HG02981 (cell line): ENCODE measurements around the gene PRPSAP1.
A peak's percentile ranks its signal among the peaks of the same experiment; 100 is the strongest.

Source experiments
- ATAC-seq: cut with Tn5 transposase; IDR thresholded peaks from one replicate; pipeline ENCODE4 v1.9.1; 2021; ENCODE audit warnings: mild to moderate bottlenecking, moderate library complexity; ENCODE audit not compliant: unreplicated experiment

PRPSAP1 gene

DNA sequence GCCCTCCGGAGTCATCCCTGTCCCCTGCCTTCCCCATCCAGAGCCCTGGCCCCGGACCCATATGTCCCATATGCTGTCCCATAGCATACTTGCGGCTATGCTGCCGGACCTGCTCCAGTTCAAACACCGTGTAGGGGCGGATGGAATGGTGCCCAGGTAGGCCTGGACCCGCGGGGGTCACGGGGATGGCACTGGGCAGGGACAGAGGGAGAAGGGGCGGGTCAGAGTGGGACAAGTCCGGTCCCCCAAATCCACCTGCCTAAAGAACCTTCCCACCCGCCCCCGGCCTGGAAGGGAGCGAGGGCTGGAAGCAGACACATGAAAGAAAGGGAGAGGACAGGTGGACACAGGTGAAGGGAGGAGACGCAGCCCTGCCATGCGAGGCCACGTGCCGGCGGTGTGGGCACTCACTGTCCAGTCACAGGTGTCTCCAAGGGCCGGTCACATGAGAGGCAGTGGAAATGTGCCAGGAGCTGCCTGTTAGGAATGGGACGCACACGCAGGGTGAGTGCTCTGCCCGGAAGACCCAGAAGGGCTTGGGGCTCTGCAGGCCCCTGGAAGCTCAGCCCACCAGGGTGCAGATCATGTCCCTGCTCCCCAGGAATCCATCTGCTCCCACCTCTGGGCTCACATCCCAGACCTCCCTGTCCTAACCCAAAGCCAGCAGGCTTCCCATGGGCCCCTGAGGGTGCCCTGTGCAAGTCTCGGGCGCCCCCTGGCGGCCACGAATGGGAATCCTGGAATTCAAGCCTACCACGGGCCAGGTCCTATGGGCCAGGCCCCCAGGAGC is 74.6 kb downstream of the PRPSAP1 start:
- ATAC-seq = no peak

DNA sequence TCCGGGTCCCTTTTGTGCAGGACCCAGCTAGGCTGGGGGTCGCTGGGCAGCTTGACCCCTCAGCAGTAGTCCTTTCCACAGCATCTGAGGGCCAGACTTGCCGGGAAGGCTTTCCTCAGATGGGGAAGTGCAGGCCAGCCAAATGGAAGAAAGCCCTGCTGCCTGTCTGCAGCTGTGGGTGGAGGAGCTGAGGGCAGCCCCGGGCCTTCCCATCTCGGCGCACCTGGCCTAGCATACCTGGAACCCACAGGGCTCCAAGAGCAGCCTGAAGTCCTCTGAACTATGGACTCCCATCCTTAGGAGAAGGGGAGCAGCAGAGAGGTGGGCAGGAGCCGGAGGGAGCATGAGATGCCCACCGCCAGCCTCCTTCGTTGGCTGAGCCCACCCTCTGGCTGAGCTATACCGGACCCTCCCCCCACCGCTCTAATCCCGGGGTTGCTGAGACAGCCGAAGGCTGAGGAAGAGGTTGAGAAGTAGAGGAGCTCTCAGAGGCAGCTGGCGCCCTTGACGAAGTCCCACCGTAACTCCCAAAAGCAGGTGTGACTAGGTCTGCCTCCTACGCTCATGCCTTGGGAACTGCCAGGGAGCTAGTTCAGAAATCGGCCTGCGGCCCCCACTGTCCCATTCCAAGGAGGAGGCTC is 75.3 kb downstream of the PRPSAP1 start:
- no peak for ATAC-seq

DNA sequence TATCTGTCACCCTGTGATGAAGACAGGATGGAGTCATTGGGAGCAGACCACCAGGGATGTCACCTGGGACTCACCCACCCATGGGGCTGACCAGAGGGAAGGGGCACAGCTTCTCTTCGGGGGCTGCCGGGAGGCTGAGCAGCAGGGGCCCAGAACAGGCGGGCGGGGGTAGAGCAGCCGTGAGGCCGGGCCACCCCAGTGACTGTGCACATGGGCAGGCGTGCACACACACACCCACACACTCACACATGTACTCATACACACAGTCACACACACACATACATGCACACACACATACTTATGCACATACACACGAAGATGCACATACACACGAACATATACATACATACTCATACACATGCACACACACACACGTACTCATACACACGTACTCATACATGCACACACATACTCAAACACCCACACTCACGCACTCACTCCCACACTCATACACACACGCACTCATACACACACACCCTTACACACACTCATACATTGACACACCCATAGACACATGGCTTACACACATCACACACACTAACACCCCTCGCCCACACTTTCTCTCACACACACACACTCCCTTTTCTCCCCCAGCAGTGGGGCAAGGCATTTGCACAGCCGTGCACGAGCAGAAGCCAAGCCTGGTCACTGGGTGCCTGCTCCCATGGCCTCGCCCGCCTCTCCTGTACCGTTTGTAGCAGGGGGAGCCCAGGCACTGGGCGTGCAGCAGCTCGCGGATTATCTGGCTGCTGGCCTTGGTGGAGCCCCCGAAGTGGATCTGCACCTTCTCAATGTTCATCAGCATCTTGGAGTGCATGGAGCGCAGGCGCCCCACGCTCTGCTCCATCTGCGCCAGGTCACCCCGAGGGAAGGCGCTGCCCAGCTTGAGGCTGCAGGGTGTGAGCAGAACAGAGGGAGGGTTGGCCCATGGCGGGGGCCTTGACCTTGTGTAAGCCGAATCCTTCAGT is 76.1 kb downstream of the PRPSAP1 start:
- no peak for ATAC-seq

DNA sequence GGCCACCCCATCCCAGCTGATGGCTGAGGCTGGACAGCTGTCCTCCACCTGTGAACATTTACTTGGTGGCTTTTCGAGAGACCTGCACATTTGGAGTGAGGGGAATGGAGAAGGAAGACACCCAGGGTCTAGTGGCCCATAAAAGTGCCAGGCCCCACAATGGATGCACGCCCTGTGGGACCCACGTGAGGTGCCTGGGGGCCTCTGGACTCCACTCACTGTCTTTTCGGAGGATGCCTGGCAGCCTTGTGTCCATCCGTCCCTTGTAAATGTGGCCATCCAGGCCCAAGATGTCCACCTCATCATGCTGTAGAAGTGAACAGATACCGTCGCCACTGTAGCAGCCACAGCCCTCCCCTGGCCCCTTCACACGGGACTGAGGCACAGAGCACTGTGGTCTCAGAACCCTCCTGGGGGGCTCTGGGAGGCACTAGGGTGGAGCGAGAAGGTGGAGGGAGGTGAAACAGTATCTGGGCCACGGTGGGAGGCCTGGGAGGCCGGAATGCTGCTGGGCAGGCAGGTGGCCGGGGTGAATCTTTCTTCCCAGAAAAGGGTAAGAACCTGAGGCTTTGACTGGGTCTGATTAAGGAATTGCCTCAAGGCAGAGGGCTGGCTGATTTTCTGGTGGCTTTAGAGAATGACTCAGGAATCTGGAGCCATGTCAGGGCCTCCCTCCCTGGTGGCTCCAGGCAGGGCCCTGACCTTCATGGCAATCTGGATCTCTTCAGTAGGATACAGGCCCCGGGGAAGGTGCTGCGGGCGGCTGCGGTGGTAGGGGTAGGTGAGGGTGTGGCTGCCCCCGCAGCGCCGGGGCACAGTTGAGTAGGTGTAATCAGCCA is 77.0 kb downstream of the PRPSAP1 start:
- no peak for ATAC-seq

DNA sequence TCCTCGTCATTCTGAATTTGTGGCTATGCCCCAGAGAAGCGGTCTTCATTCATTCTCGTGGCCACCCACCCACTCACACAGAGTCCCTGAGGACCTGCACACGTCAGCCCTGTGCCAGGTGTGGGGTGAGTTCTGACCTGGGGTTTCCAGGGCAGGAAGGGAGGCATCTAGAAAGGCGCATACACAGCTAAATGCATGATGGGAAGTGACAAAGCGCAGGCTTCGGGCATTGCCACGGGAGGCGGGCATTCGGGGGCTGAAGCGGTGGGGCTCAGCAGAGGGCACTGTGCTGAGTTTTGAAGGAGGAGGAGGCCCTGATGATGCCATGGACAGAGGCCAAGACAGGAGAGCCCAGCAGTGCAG is 77.7 kb downstream of the PRPSAP1 start:
- ATAC-seq = no peak

DNA sequence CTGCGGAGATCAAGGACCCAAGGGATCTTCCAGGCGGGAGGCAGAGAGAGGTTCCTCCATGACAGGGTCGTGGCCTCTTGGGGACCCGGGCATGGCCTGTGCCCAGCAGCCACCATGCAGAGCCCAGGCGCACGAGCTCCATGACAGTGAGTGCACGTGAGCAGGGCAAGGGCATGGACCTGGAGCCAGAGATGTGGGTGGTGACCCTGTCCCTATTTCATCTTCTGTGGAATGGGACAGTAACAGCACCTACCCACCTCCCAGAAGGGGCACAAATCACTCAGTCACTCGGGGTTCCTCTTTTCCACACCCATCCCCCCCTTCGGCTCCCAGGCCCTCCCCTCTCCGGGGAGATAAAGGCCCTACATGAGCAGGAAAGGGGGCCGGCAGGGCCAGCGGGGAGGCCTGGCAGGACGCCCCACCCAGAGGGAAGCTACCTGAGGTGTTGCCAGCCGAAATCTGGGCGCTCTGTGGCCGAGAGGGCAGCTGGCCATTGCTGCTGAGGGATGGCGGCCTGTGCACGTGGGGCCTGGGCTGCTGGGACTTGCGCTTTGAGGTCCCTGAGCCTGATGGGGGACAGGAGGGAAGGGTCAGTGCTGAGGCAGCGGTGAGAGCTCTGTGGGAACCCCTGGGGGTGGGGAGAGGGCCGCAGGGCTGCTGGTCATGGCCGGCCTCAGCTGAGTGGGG is 78.2 kb downstream of the PRPSAP1 start:
- ATAC-seq = no peak

- ATAC-seq = no peak
Measured at GRCh38 chr17:76274112-76274956, 79.4 kb downstream of the PRPSAP1 start.

DNA sequence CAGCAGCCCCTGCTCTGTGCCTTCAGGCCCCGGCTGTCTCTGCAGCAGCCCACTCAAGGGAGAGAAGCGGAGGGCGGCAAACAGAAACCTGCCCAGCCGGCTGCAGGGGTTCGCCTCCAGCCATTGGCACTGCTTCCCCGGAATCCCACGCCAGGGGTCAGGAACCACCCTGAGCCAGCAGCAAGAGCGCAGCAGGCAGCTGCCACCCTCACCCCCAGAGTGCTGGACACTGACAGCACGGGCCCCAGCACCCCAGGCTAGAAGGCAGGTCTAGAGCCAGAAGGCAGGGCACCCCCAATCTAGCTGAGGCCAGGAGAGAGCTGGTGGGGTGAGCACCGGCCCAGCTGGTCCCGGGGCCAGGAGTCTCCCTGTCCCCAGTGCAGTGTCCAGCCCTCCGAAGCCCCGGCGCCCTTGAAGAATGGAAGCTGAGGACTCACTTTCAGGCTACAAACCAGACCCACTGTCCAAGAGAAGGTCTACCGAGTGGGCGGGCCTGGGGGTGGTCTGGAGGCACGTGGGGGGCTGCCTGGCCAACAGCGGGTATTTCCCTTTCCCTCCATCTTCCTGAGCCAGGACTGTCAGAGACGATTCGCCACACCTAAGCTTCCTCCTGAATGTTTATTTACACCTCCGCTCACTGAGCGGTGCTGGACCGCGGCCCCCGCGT is 80.1 kb downstream of the PRPSAP1 start:
- no peak for ATAC-seq

DNA sequence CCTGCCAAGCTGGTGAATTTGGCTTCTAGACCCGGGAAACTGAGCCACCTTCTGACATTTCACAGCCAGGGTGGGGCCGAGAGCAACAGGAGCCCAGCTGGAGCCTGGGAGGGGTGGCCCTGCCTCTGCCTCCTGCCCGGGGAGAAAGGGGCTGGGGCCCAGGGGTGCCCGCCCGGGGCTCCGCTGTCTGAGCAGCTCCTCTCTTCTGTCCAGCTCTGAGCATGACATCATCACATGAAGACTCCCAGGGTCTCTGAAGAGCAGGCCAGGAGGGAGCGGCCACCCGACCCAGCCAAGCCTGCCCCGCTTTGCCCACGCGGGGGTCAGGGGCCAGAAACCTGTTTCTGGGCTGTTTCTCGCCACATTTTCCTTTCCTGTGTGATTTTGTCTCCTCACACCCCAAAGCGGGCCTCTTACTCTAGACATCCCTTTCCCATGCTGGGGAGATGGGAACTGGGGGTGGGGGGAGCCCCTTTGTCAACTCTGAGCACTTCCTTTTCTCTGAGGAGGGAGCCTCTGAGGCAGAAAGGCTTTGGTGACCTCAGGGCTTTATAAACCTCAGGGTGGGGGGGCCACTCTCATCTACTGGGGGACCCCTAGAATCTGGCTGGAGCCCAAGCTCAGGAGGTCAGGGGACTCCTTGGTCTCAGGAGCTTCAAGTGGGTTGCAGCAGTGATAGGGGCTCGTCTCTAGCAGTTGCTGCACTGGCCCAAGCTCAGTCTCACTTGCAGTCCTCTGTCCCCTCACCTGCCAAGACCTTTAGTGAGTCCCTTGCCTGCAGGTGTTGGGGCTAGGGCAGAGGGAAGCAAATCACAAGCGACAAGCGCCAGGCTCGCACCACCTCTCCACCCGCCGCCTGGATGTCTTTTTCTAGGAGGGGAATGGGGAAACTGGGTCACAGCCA is 80.9 kb downstream of the PRPSAP1 start:
- peak; percentile 11 for ATAC-seq

DNA sequence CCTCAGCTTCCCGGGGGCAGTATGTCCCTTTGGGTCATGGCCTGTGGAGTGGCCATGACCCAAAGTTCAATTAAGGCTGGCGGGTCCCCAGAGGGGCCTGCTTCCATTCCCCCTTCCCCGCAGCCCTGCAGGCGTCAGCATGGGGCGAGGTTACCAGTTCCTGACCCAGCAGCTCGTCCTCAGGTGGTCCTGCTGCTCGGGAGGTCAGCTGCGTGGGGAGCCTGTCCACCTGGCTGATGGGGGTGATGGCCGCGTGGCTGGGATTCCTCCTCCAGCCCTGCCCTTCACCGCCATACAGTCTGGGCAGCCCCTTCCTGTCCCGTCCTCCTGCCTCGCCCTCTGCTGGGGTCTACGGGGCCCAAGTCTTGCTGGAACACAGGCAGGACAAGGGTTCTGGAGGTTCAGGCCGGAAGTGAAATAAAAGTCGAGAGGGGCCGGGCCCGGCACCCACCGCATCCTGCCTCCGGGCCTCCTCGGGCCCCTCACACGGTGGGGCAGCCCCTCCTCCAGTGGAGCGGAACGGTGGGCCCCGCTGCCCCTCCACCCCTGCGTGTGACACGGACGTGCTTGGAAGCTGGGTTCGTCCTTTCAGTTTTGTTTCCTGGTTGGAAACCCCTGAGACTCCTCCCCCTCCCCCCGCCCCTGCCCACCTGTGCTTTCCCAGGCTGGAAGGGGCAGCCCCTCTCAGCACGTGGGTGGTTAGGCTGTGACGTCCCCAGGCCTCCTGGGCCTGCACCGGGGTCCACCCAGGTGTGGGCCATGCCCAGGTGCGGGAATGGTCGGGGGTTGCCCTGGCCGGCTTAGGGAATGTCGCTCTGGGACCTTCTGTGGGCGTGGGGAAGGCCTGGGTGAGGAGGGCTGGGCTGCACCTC is 81.8 kb downstream of the PRPSAP1 start:
- peak; percentile 52 for ATAC-seq

GRCh38 chr17:76270770-76271668 is 82.7 kb downstream of the PRPSAP1 start:
- no peak for ATAC-seq

DNA sequence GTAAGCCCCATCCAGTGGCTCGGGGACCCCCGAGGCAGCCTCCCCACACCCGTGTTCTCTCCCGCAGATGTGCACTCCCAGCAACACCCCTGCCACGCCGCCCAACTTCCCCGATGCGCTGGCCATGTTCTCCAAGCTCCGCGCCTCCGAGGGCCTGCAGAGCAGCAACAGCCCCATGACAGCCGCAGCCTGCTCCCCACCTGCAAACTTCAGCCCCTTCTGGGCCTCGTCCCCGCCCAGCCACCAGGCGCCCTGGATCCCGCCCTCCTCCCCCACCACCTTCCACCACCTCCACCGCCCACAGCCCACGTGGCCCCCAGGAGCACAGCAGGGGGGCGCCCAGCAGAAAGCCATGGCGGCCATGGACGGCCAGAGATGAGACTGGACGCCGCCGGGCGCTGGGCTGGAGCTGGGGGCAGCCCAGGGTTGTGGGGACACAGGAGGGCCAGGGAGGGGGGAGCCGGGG is 83.6 kb downstream of the PRPSAP1 start:
- no peak for ATAC-seq

- no peak for ATAC-seq
Measured at GRCh38 chr17:76268991-76269981, 84.4 kb downstream of the PRPSAP1 start.

GRCh38 chr17:76268015-76268749 is 85.5 kb downstream of the PRPSAP1 start:
- ATAC-seq = no peak
